Epithelial cell of esophagus (primary cell): ENCODE results near the gene QSER1.
A peak's percentile ranks its signal among the peaks of the same experiment; 100 is the strongest.

ENCODE experiments used
- DNase-seq: peaks from one replicate; pipeline ENCODE4 v3.0.0; 2010; ENCODE audit warnings: low read depth
- H3K4me3 ChIP-seq: 2 replicates; pipeline ENCODE4 v1.5.1; 2011; ENCODE audit warnings: mild to moderate bottlenecking, low read length, control low read depth
- CTCF ChIP-seq: IDR thresholded peaks from 2 replicates; pipeline ENCODE4 v1.5.1; 2011; ENCODE audit warnings: low read depth, mild to moderate bottlenecking, low read length, control low read depth, inconsistent platforms; ENCODE audit not compliant: insufficient read depth; ENCODE audit errors: missing control alignments

The QSER1 gene

GRCh38 chr11:32892355-32893092 is at the start of gene QSER1:
Gene QSER1, plus strand, starts transcription at chr11:32892811. Its CDS starts 315 bp downstream, at chr11:32893126.
- DNase-seq = peak; percentile 69
- peak within 1 kb of the TSS; percentile 86 for H3K4me3 ChIP-seq
- no peak for TF ChIP-seq CTCF

DNA sequence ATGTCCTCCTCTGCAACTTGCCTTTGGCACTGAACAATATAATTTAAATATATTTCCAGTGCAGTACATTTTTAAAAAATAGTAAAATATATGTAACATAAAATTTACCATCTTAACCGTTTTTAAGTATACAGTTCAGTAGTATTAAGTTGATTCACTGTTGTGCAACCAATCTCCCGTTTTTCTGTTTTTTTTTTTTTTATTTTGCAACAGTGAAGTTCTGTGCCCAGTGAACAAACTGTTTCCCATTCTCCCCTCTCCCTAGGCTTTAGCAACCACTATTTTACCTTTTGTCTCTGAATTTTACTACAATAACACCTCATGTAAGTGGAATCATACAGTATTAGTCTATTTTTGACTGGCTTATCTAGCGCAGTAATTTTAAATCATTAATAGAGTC is 49.1 kb upstream of the QSER1 start:
- no peak overlapping the region for H3K4me3 ChIP-seq
- no peak for TF ChIP-seq CTCF
- no peak for DNase-seq

GRCh38 chr11:32847511-32847910 is 45.1 kb upstream of the QSER1 start:
- no peak for TF ChIP-seq CTCF
- no peak overlapping the region for H3K4me3 ChIP-seq
- no peak for DNase-seq

DNA sequence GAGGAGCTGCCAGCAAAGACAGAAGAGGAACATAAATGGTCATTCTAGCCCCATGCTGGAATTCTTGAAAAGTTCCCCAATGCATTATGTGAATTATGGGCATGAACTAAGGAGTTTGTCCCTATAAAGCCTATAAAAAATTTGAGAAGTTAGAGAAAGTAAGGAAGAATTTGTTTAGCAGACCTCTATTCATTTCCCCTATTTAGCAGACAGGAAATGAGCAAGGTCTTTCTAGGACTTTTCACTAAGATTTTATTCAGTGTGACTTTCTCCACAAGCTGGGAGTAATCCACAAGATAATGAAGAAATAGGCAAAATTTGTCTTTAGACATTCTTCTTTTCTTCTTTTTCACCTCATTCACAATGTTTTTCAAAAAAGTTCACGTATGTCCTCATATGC is 42.9 kb upstream of the QSER1 start:
- TF ChIP-seq CTCF = no peak
- no peak overlapping the region for H3K4me3 ChIP-seq
- DNase-seq = no peak

GRCh38 chr11:32851251-32851650 is 41.4 kb upstream of the QSER1 start:
- TF ChIP-seq CTCF = no peak
- no peak for DNase-seq
- H3K4me3 ChIP-seq = no peak overlapping the region

- peak; percentile 64 for DNase-seq
- no peak overlapping the region for H3K4me3 ChIP-seq
- TF ChIP-seq CTCF = no peak
These were observed 40.4 kb upstream of the QSER1 start for GRCh38 chr11:32852207-32852606.

DNA sequence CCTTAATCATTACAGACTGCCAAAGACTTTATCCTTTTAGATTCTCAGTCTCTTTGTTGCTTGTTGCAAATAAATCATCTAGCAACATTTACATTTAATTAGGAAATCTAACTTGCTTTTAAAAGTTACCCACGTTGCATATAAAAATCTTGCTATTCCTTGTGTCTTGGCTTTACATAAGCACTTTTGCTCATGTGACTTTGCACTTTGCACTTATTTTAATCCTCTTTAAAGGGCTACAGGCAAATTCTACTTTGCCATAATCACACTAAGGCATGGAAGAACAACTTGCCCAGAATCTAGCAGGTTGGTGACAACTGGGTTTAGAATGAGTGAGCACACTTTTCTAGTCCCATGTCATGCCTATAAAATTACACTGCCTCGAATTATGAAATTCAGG is 37.0 kb upstream of the QSER1 start:
- no peak for TF ChIP-seq CTCF
- no peak overlapping the region for H3K4me3 ChIP-seq
- DNase-seq = no peak
